Endodermal cell (in vitro differentiated cells): Measurements from ENCODE around the gene ITGB1. TPM values are rescaled to one million over a fixed set of nuclear protein-coding genes. Genes with fewer than 3 reads are reported as not detected.

Experiments used
- DNase-seq: peaks from one replicate; pipeline ENCODE4 v3.0.0-alpha.2; 2017
- H3K27ac ChIP-seq: 2 replicates; pipeline ENCODE4 v1.5.1; 2013; ENCODE audit warnings: mild to moderate bottlenecking, low read depth, low read length, moderate library complexity
- H3K27me3 ChIP-seq: 2 replicates; pipeline ENCODE4 v1.6.1; 2013; ENCODE audit warnings: mild to moderate bottlenecking, low read length, moderate library complexity; ENCODE audit not compliant: insufficient read depth, control insufficient read depth, poor library complexity, severe bottlenecking
- H3K36me3 ChIP-seq: 2 replicates; pipeline ENCODE4 v1.7.0; 2013; ENCODE audit warnings: mild to moderate bottlenecking, low read length, moderate library complexity; ENCODE audit not compliant: control insufficient read depth, insufficient read depth
- H3K4me1 ChIP-seq: one replicate; pipeline ENCODE4 v1.7.0; 2013; ENCODE audit warnings: low read length; ENCODE audit not compliant: control insufficient read depth, insufficient read depth
- H3K4me3 ChIP-seq: 2 replicates; pipeline ENCODE4 v1.5.1; 2013; ENCODE audit warnings: mild to moderate bottlenecking, low read length, moderate library complexity
- H3K9ac ChIP-seq: 2 replicates; pipeline ENCODE4 v1.6.1; 2013; ENCODE audit warnings: mild to moderate bottlenecking, low read length, moderate library complexity; ENCODE audit not compliant: poor library complexity, severe bottlenecking; ENCODE audit errors: extremely low read depth
- H3K9me3 ChIP-seq: 2 replicates; pipeline ENCODE4 v1.6.1; 2013; ENCODE audit warnings: mild to moderate bottlenecking, low read length, moderate library complexity; ENCODE audit not compliant: control insufficient read depth
- H3K27ac Mint-ChIP-seq: 2 replicates; pipeline ENCODE4 v1.8.0; 2020; ENCODE audit warnings: mixed read lengths
- H3K27me3 Mint-ChIP-seq: 2 replicates; pipeline ENCODE4 v1.8.0; 2021; ENCODE audit warnings: mild to moderate bottlenecking, mixed read lengths; ENCODE audit not compliant: insufficient read depth
- H3K36me3 Mint-ChIP-seq: 2 replicates; pipeline ENCODE4 v1.8.0; 2020; ENCODE audit warnings: low read depth, mixed read lengths
- H3K4me1 Mint-ChIP-seq: 2 replicates; pipeline ENCODE4 v1.8.0; 2020; ENCODE audit warnings: mixed read lengths
- H3K4me3 Mint-ChIP-seq: 2 replicates; pipeline ENCODE4 v1.8.0; 2020; ENCODE audit warnings: mild to moderate bottlenecking, moderate library complexity, mixed read lengths
- H3K9me3 Mint-ChIP-seq: 2 replicates; pipeline ENCODE4 v1.8.0; 2020; ENCODE audit warnings: mild to moderate bottlenecking, mixed read lengths
- WGBS, 2 experiments: methylation state at CpG; one replicate each; pipeline versions ENCODE4 v1.1.5 to v1.1.7; 2013; ENCODE audit warnings: missing lambda C conversion rate in 2 of 2, mixed read lengths in 1 of 2; ENCODE audit not compliant: insufficient coverage in 1 of 2, insufficient read length in 1 of 2; 5-methylcytosine and 5-hydroxymethylcytosine counted together
- total RNA-seq, 2 donors: library from RNA; stranded (reverse); fragmentation: NEBNext Ultra II Directional in 1 of 2; extraction: Animal tissue kit (Norgen Biotek cat#: 25700) in 1 of 2; gene quantifications; 2 replicates in 1 of 2; 3 replicates in 1 of 2; pipeline ENCODE4 v1.2.1, GENCODE V29; 2021
- TF ChIP-seq, protein P1 (sequence below): fragments of 200-600 bp; sonication (generic); conservative IDR thresholded peaks from 2 replicates; pipeline ENCODE4 v1.5.0; 2021; ENCODE audit warnings: antibody characterized with exemption, mild to moderate bottlenecking

The ITGB1 gene
- total RNA-seq, 2 donors from 2014 or later, result 239 to 285 TPM

GRCh38 chr10:32887481-32887880, 70.5 kb downstream of the ITGB1 start:
- Mint-ChIP-seq H3K9me3 (no peaks in the 10 kb centered on the region), H3K36me3 (no peaks in the 10 kb centered on the region), H3K4me1 (peaks cover 18% of the 10 kb centered on the region), H3K27me3 (no peaks in the 10 kb centered on the region), H3K4me3 (no peak overlapping the region), H3K27ac (no peak overlapping the region)
- TF ChIP-seq, protein P1, sequence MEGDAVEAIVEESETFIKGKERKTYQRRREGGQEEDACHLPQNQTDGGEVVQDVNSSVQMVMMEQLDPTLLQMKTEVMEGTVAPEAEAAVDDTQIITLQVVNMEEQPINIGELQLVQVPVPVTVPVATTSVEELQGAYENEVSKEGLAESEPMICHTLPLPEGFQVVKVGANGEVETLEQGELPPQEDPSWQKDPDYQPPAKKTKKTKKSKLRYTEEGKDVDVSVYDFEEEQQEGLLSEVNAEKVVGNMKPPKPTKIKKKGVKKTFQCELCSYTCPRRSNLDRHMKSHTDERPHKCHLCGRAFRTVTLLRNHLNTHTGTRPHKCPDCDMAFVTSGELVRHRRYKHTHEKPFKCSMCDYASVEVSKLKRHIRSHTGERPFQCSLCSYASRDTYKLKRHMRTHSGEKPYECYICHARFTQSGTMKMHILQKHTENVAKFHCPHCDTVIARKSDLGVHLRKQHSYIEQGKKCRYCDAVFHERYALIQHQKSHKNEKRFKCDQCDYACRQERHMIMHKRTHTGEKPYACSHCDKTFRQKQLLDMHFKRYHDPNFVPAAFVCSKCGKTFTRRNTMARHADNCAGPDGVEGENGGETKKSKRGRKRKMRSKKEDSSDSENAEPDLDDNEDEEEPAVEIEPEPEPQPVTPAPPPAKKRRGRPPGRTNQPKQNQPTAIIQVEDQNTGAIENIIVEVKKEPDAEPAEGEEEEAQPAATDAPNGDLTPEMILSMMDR, result no peak
- no peak overlapping the region for H3K4me3 ChIP-seq
- H3K9ac ChIP-seq, result no peak overlapping the region
- H3K36me3 ChIP-seq, result no peaks in the 10 kb centered on the region
- 76 to 89% methylated on average over 4 to 7 of the region's 7 CpGs for WGBS, 2 experiments
- no peak overlapping the region for H3K27ac ChIP-seq
- H3K4me1 ChIP-seq, result peaks cover 4% of the 10 kb centered on the region
- DNase-seq, result peak; percentile 47
- H3K27me3 ChIP-seq, result no peaks in the 10 kb centered on the region
- no peaks in the 10 kb centered on the region for H3K9me3 ChIP-seq

GRCh38 chr10:32882076-32882475, 76.0 kb downstream of the ITGB1 start:
- Histone ChIP-seq H3K4me1 (peaks cover 4% of the 10 kb centered on the region), H3K9me3 (no peaks in the 10 kb centered on the region), H3K9ac (no peak overlapping the region), H3K36me3 (no peaks in the 10 kb centered on the region), H3K27me3 (no peaks in the 10 kb centered on the region), H3K27ac (no peak overlapping the region), H3K4me3 (no peak overlapping the region)
- no peaks in the 10 kb centered on the region for H3K36me3 Mint-ChIP-seq
- no peak overlapping the region for H3K4me3 Mint-ChIP-seq
- H3K9me3 Mint-ChIP-seq, result no peaks in the 10 kb centered on the region
- no peak for DNase-seq
- H3K27me3 Mint-ChIP-seq, result no peaks in the 10 kb centered on the region
- TF ChIP-seq, protein P1, result no peak
- peaks cover 25% of the 10 kb centered on the region for H3K4me1 Mint-ChIP-seq
- WGBS, 2 experiments, result 90 to 99% methylated on average over 6 of the region's 6 CpGs
- no peak overlapping the region for H3K27ac Mint-ChIP-seq

DNA sequence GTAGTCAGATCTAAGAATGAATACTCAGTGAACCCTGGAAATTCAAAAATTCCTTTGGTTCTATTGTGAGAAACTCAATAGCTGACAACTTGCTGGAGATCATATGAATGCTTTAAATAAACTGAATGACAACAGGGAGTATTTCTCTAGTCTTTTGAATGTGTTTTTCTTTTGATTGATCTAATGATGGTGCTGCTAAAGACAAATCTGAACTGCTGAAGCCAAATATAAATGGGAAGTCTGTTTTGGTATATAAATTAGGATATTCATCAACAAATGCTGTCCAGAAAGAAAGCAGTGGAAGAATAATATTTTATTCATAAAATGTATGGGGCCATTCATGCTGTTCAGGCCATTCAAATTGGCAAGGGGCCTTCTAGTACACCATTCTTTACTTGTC, 79.4 kb downstream of the ITGB1 start:
- Mint-ChIP-seq H3K9me3 (no peaks in the 10 kb centered on the region), H3K27me3 (peaks cover 14% of the 10 kb centered on the region), H3K27ac (no peak overlapping the region), H3K36me3 (no peaks in the 10 kb centered on the region), H3K4me3 (no peak overlapping the region), H3K4me1 (peaks cover 10% of the 10 kb centered on the region)
- H3K4me1 ChIP-seq, result no peaks in the 10 kb centered on the region
- no peak overlapping the region for H3K27ac ChIP-seq
- no peak for DNase-seq
- H3K27me3 ChIP-seq, result no peaks in the 10 kb centered on the region
- no peak overlapping the region for H3K4me3 ChIP-seq
- H3K36me3 ChIP-seq, result no peaks in the 10 kb centered on the region
- TF ChIP-seq, protein P1, result no peak
- H3K9me3 ChIP-seq, result no peaks in the 10 kb centered on the region
- no peak overlapping the region for H3K9ac ChIP-seq
